GM18951 (cell line): ENCODE data around the gene RELA.
"Not testable (repeated sequence)": the region's sequence is repeated elsewhere in the genome, so short reads cannot be mapped to it uniquely, and the experiment has no call there.

Experiments used
- POLR2A ChIP-seq: IDR thresholded peaks from 4 replicates; pipeline ENCODE4 v1.6.1; 2011; ENCODE audit warnings: mild to moderate bottlenecking; ENCODE audit not compliant: insufficient read length, insufficient read depth; ENCODE audit errors: extremely low read depth
- in situ Hi-C: fragments of 300-500 bp; cut with MboI; formaldehyde crosslinking; loops from one replicate; pipeline ENCODE4 v1.12.0; 2022; ENCODE audit warnings: low sequenced_read_pairs, mixed read lengths, inconsistent platforms; ENCODE audit not compliant: unreplicated experiment

The RELA gene

GRCh38 chr11:65639623-65640482 is 22.9 kb downstream of the RELA start:
- in situ Hi-C loops = no loop called here
- peak; percentile 60 for TF ChIP-seq POLR2A

DNA sequence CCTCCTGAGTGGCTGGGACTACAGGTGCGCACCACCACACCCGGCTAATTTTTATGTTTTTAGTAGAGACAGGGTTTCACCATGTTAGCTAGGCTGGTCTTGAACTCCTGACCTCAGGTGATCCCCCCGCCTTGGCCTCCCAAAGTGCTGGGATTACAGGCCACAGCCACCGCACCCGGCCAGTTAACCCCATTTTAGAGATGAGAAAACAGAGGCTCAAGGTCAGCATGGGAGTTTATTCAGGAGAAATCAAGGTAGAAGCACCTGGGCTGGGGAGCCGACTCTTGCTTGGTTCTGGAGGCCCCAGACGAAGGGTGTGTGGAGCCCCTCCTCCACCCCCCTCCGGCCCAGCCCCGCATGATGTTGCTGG is 23.5 kb downstream of the RELA start:
- in situ Hi-C loops = not testable (repeated sequence)

GRCh38 chr11:65637794-65638419 is 24.8 kb downstream of the RELA start, which contains the start of gene SIPA1:
Gene SIPA1, plus strand, starts transcription at chr11:65638101. Its CDS starts 2,821 bp downstream, at chr11:65640922.
- in situ Hi-C loops = no loop called here
- peak; percentile 81 for TF ChIP-seq POLR2A

DNA sequence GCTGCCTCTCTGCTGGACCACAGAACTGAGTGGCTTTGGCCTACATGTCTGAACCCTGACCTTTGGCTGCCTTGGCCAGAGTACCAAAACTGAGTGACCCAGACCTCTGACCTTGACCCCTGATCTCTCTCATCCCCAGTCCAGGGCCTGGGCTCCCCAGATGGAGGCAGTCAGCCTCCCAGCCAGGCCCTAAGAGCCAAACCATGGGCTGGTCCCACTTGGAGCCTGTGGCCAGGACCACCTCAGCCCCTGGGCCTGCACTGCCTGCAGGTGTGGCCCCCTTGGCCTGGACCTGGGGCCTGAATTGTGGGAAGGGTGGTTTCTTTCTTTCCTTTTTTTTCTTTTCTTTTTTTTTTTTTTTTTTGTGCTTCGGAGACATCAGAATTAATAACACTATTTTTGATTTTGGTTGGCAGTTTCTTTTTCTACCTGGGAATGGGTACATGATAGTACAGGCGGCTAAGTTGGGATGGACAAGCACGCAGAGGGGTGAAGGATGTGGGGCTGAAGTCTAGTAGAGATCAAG is 25.6 kb downstream of the RELA start:
- TF ChIP-seq POLR2A = no peak

DNA sequence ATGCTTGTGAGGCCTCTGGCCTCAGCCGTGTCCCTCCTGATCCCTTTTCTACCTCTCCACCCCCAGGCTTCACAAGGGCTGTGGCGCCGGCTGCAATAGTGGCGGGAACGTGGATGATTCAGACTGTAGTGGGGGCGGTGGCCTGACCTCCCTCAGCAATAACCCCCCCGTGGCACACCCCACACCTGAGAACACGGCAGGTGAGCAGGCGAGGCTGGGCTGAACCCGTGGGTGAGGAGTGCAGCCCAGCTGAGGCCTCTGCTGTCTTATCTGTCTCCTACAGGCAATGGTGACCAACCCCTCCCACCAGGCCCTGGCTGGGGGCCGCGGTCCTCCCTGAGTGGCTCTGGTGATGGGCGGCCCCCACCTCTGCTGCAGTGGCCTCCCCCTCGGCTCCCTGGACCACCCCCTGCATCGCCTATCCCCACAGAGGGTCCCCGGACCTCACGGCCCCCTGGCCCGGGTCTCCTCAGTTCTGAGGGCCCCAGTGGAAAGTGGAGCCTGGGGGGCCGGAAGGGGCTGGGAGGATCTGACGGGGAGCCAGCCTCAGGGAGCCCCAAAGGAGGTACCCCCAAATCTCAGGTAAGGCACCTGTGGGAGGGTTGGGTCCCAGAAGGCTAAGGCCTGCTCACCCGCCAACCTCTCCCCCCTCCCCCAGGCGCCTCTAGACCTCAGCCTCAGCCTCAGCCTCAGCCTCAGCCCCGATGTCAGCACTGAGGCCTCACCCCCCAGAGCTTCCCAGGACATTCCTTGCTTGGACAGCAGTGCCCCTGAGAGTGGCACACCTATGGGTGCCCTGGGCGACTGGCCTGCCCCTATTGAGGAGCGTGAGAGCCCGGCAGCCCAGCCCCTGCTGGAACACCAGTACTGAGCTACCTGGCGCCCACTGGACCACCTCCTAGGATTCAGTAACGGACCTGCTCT is 26.3 kb downstream of the RELA start:
- no peak for TF ChIP-seq POLR2A
- in situ Hi-C loops = no loop called here

More for the DNA sequence above, 25.6 kb downstream of the RELA start:
- in situ Hi-C loops = no loop called here

GRCh38 chr11:65634905-65635731 is 27.6 kb downstream of the RELA start:
- TF ChIP-seq POLR2A = no peak
- in situ Hi-C loops = no loop called here

- in situ Hi-C loops = no loop called here
- TF ChIP-seq POLR2A = no peak
These were observed 28.3 kb downstream of the RELA start for GRCh38 chr11:65634440-65634839.

DNA sequence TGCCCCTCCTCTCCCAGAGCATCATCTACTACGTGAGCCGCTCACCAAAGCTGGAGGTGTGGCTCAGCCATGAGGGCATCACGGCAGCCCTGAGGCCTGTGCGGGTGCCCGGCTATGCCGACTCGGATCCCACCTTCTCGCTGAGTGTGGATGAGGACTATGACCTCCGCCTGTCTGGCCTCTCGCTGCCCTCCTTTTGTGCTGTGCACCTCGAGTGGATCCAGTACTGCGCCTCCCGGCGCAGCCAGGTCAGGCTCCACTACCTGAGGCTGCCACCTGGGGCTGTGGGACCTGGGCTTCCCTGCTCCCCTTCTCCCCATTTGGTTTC is 28.6 kb downstream of the RELA start:
- no peak for TF ChIP-seq POLR2A
- in situ Hi-C loops = no loop called here

GRCh38 chr11:65633390-65634108 is 29.2 kb downstream of the RELA start:
- TF ChIP-seq POLR2A = no peak
- in situ Hi-C loops = no loop called here

GRCh38 chr11:65630215-65630614 is 32.5 kb downstream of the RELA start:
- TF ChIP-seq POLR2A = no peak
- in situ Hi-C loops = no loop called here

GRCh38 chr11:65629579-65629978 is 33.1 kb downstream of the RELA start:
- no peak for TF ChIP-seq POLR2A
- in situ Hi-C loops = no loop called here

- no peak for TF ChIP-seq POLR2A
- in situ Hi-C loops = no loop called here
These were observed 35.5 kb downstream of the RELA start for GRCh38 chr11:65627202-65627601.
